ENCODE results near the gene IST1. TPM values are rescaled to one million over a fixed set of nuclear protein-coding genes. Genes with fewer than 3 reads are reported as not detected.

The IST1 gene
- total and polyA plus RNA-seq, 7 donors = 69.2 to 115 (median 85.4) TPM

DNA sequence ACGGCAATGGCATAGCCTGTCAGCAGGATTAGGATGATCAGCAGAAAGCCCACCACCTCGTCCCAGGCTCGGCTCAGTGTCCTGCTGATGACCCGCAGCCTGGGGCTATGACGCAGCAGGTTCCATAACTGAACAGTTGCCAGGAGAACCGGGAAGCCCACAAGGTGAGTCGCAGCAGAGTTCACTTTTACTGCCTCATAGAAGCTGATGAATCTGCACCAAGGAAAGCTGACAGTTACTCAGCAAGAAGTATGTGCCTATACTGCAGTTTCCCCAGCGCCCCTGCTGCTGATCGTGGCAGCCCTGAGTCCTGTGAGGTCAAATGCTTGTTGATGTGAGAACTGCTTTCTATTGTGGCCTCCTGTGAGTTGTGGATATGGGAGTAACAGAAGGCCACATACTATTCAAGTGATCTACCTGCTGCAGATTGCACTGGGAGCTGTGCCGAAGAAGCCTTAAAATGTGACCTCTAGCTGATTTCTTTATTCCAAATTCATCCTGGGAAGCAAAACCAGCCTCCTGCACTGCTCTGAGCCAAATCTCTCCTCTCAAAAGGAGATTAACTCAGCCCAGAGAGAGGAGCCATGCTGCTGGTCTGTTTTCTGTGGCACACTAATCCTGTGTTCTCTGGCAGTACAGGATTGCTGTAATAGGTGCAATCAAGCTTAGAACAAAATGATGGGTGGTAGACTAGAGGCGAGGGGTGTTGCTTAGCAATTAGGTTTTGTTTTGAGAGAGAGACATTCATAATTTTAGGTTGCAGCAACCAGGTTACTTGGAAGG lies 38.8 kb downstream of the IST1 start:
- Histone ChIP-seq H3K27me3 (ENCODE audit: insufficient read depth in 3 of 3, low read length in 2 of 3) (no peaks in the 10 kb centered on the region), H3K4me1 (peaks cover 27% of the 10 kb centered on the region), H3K9me3 (no peaks in the 10 kb centered on the region), H3K27ac (peak overlapping the region; percentile 50), H3K36me3 (ENCODE audit: insufficient read depth in 1 of 2, low read depth in 1 of 2) (peaks cover 7 to 37% of the 10 kb centered on the region in 2 donors), H3K4me3 (no peak overlapping the region)
- TF ChIP-seq, protein P1, sequence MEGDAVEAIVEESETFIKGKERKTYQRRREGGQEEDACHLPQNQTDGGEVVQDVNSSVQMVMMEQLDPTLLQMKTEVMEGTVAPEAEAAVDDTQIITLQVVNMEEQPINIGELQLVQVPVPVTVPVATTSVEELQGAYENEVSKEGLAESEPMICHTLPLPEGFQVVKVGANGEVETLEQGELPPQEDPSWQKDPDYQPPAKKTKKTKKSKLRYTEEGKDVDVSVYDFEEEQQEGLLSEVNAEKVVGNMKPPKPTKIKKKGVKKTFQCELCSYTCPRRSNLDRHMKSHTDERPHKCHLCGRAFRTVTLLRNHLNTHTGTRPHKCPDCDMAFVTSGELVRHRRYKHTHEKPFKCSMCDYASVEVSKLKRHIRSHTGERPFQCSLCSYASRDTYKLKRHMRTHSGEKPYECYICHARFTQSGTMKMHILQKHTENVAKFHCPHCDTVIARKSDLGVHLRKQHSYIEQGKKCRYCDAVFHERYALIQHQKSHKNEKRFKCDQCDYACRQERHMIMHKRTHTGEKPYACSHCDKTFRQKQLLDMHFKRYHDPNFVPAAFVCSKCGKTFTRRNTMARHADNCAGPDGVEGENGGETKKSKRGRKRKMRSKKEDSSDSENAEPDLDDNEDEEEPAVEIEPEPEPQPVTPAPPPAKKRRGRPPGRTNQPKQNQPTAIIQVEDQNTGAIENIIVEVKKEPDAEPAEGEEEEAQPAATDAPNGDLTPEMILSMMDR (IDR thresholded peaks at IDR 0.05) = no peak
- WGBS, 3 donors = 60 to 73% (median 68%) methylated on average over 11 of the region's 11 CpGs
- ATAC-seq (peak; percentile 20 to 52 (median 40)), DNase-seq (no peak)
- intact Hi-C loops (cut with DNase I) = no loop called here

DNA sequence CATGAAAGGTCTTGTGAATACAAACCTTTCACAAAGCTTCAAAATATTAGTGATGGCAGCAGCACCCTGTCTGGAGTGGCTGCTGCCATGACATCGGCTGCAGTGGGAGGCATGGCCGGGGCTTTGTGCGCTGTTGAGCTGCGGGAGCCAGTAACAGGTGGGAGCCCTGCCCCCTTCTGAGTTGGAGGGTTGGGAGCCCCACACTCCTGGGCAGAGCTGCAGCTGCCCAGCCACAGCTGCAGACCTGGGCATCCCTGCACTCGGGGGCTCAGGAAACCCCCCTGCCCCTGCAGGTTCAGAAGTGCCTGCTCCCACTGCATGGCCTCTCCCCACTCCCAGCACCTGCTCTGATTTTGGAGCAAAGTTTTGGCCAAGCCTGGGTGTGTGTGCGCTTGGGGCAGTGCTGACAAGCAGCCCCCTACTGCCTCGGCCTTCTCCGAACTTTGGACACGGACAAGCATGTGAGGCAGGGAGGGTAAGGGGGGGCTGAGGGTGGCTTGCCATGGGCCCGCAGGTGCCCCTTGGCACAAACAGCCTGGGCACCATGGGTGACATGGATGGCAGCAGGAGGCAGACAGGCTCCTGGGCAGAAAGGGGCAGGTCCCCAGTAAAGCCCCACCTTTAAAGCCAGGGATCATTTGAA lies 42.7 kb downstream of the IST1 start:
- no peaks in the 10 kb centered on the region for H3K9me3 ChIP-seq
- no peak overlapping the region for H3K4me3 ChIP-seq
- DNase-seq (no peak), ATAC-seq (no peak)
- H3K27ac ChIP-seq = no peak overlapping the region
- intact Hi-C loops (cut with DNase I) = no loop called here
- TF ChIP-seq, protein P1 (IDR thresholded peaks at IDR 0.05) = no peak
- peaks cover 8% of the 10 kb centered on the region for H3K4me1 ChIP-seq
- H3K36me3 ChIP-seq (ENCODE audit: insufficient read depth in 1 of 2, low read depth in 1 of 2) = peaks cover 5 to 19% of the 10 kb centered on the region in 2 donors
- H3K27me3 ChIP-seq (ENCODE audit: insufficient read depth in 3 of 3, low read length in 2 of 3) = no peaks in the 10 kb centered on the region
- 43 to 63% (median 47%) methylated on average over 10 of the region's 10 CpGs for WGBS, 3 donors

GRCh38 chr16:71943887-71944286 lies 48.6 kb downstream of the IST1 start:
- DNase-seq (no peak), ATAC-seq (no peak)
- TF ChIP-seq, protein P1 (IDR thresholded peaks at IDR 0.05) = no peak
- WGBS, 3 donors = 57 to 68% (median 65%) methylated on average over 2 of the region's 2 CpGs
- Histone ChIP-seq H3K36me3 (ENCODE audit: insufficient read depth in 1 of 2, low read depth in 1 of 2) (no peaks in the 10 kb centered on the region), H3K27me3 (ENCODE audit: insufficient read depth in 3 of 3, low read length in 2 of 3) (no peaks in the 10 kb centered on the region), H3K27ac (no peak overlapping the region), H3K9me3 (no peaks in the 10 kb centered on the region), H3K4me1 (no peaks in the 10 kb centered on the region), H3K4me3 (no peak overlapping the region)
- intact Hi-C loops (cut with DNase I) = no loop called here

- TF ChIP-seq, protein P1 (IDR thresholded peaks at IDR 0.05) = no peak
- H3K9me3 ChIP-seq = no peaks in the 10 kb centered on the region
- no peak for DNase-seq
- ATAC-seq = no peak
- no peaks in the 10 kb centered on the region for H3K36me3 ChIP-seq (ENCODE audit: insufficient read depth in 1 of 2, low read depth in 1 of 2)
- H3K4me1 ChIP-seq = no peaks in the 10 kb centered on the region
- no peaks in the 10 kb centered on the region for H3K27me3 ChIP-seq (ENCODE audit: insufficient read depth in 3 of 3, low read length in 2 of 3)
- 73 to 78% (median 78%) methylated on average over 6 of the region's 6 CpGs for WGBS, 3 donors
- no peak overlapping the region for H3K4me3 ChIP-seq
- intact Hi-C loops (cut with DNase I) = no loop called here
- H3K27ac ChIP-seq = no peak overlapping the region
Observed at GRCh38 chr16:71945616-71946015, 50.3 kb downstream of the IST1 start.

Measured in psoas muscle (tissue), 8 donors.